Measurements from ENCODE around the gene NXPH2.

Gene NXPH2

GRCh38 chr2:138630164-138630563, 150.0 kb downstream of the NXPH2 start:
- peak; percentile 11 for DNase-seq

GRCh38 chr2:138626148-138626547, 154.0 kb downstream of the NXPH2 start:
- DNase-seq, result no peak

- no peak for DNase-seq
These were observed 157.6 kb downstream of the NXPH2 start for GRCh38 chr2:138622613-138623012.

- no peak for DNase-seq
These were observed 159.1 kb downstream of the NXPH2 start for GRCh38 chr2:138621139-138621538.

- DNase-seq, result no peak
These were observed 159.8 kb downstream of the NXPH2 start for GRCh38 chr2:138620431-138620830.
